GM12891 (cell line): ENCODE results near the gene PHKG2.

Source experiments
- DNase-seq: peaks from one replicate; pipeline ENCODE4 v3.0.0; 2011; ENCODE audit warnings: low spot score; ENCODE audit not compliant: insufficient read length
- FAIRE-seq: peaks from 2 replicates; lab custom pipeline; 2011; peaks lifted over from hg19 to GRCh38; lab: Jason Lieb, UNC
- PAX5 ChIP-seq: IDR thresholded peaks from 2 replicates; pipeline ENCODE4 v1.6.1; 2011; ENCODE audit warnings: low read length, moderate library complexity, mild to moderate bottlenecking; ENCODE audit not compliant: insufficient read depth, severe bottlenecking
- POLR2A ChIP-seq: IDR thresholded peaks from 2 replicates; pipeline ENCODE4 v1.6.1; 2011; ENCODE audit warnings: low read depth, low read length, control low read depth
- POLR2AphosphoS5 ChIP-seq: IDR thresholded peaks from 2 replicates; pipeline ENCODE4 v1.6.1; 2011; ENCODE audit warnings: low read depth, low read length, control low read depth
- POU2F2 ChIP-seq: IDR thresholded peaks from 2 replicates; pipeline ENCODE4 v1.6.1; 2011; ENCODE audit warnings: low read depth, mild to moderate bottlenecking, control low read depth, low read length, moderate library complexity
- SPI1 ChIP-seq: IDR thresholded peaks from 2 replicates; pipeline ENCODE4 v1.6.1; 2011; ENCODE audit warnings: low read depth, low read length, control low read depth
- TAF1 ChIP-seq: IDR thresholded peaks from 2 replicates; pipeline ENCODE4 v1.6.1; 2011; ENCODE audit warnings: low read depth, low read length, control low read depth

PHKG2 gene

DNA sequence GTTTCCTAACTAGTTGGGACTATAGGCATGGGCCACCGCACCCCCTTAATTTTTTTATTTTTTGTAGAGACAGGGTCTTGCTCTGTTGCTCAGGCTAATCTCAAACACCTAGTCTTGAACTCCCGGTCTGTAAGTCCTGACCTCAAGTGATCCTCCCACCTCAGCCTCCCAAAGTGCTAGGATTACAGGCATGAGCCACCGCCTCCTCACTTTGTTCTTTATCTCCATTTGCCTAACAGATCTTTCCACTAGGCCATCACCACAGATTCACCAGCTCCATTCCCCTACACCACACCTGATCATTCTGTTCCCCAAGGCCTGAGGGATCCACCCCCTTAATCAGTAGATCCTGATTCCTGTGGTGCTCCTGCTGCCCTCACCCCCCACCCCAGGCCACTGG lies 46.4 kb downstream of the PHKG2 start:
- FAIRE-seq (no peak), DNase-seq (no peak)
- TF ChIP-seq POLR2AphosphoS5: no peak
- TF ChIP-seq TAF1: no peak
- TF ChIP-seq POU2F2: no peak
- no peak for TF ChIP-seq SPI1
- TF ChIP-seq POLR2A: no peak
- no peak for TF ChIP-seq PAX5

DNA sequence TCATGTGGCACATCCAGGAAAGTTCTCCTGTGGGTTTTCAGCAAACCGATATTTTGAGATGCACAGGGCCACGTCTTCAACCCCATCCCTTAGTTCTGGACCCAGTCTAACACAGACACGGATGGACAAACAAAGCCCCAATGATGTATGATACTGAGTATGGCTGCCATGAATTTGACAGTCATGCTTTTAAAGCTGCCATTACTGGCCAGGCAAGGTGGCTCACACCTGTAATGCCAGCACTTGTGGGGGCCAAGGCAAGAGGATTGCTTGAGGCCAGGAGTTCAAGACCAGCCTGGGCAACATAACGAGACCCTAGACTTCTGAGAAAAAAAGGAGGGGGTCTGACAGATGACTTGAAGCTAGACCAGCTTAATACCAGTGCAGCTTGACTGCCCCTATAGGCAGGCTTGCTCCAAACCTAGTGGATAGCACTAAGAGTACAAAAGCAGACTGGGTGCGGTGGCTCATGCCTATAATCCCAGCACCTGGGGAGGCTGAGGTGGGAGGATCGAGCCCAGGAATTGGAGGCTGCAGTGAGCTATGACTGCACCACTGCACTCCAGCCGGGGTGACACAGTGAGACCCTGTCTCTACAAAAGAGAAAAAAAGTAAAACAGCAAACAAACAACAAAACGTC lies 49.6 kb downstream of the PHKG2 start:
- FAIRE-seq (no peak), DNase-seq (no peak)
- no peak for TF ChIP-seq POLR2AphosphoS5
- no peak for TF ChIP-seq PAX5
- no peak for TF ChIP-seq SPI1
- TF ChIP-seq TAF1: no peak
- no peak for TF ChIP-seq POLR2A
